Chondrocyte (in vitro differentiated cells): ENCODE data around the gene KCNQ1. TPM values are rescaled to one million over a fixed set of nuclear protein-coding genes. Genes with fewer than 3 reads are reported as not detected.
A peak's percentile ranks its signal among the peaks of the same experiment; 100 is the strongest.

Source experiments
- DNase-seq: peaks from one replicate; pipeline ENCODE4 v3.0.0; 2021; ENCODE audit warnings: mixed read lengths, low spot score
- H3K27ac Mint-ChIP-seq: one replicate; pipeline ENCODE4 v1.8.0; 2021; ENCODE audit warnings: mild to moderate bottlenecking, moderate library complexity, mixed read lengths; ENCODE audit not compliant: unreplicated experiment
- H3K27me3 Mint-ChIP-seq: 2 replicates; pipeline ENCODE4 v1.8.0; 2021; ENCODE audit warnings: low read depth, mixed read lengths
- H3K36me3 Mint-ChIP-seq: 2 replicates; pipeline ENCODE4 v1.8.0; 2021; ENCODE audit warnings: low read depth, mixed read lengths
- H3K4me1 Mint-ChIP-seq: 2 replicates; pipeline ENCODE4 v1.8.0; 2021; ENCODE audit warnings: low read depth, mild to moderate bottlenecking, mixed read lengths
- H3K4me3 Mint-ChIP-seq: one replicate; pipeline ENCODE4 v1.8.0; 2021; ENCODE audit warnings: mild to moderate bottlenecking, moderate library complexity, mixed read lengths; ENCODE audit not compliant: unreplicated experiment
- H3K9me3 Mint-ChIP-seq: 2 replicates; pipeline ENCODE4 v1.8.0; 2021; ENCODE audit warnings: low read depth, mixed read lengths
- CTCF ChIP-seq: fragments of 200-600 bp; sonication (generic); IDR thresholded peaks from 2 replicates; pipeline ENCODE4 v1.5.0; 2021; ENCODE audit warnings: antibody characterized with exemption, mild to moderate bottlenecking, moderate library complexity
- total RNA-seq: library from RNA; stranded (reverse); gene quantifications from 3 replicates; pipeline ENCODE4 v1.2.1, GENCODE V29; 2021

The KCNQ1 gene
- total RNA-seq, 1 donor from 2014 or later, result not detected

GRCh38 chr11:2892967-2893528 lies 448.2 kb downstream of the KCNQ1 start:
- Mint-ChIP-seq H3K36me3 (no peaks in the 10 kb centered on the region), H3K4me3 (peak overlapping the region; percentile 49), H3K27me3 (no peaks in the 10 kb centered on the region), H3K4me1 (peaks cover 16% of the 10 kb centered on the region), H3K27ac (no peak overlapping the region), H3K9me3 (no peaks in the 10 kb centered on the region)
- no peak for TF ChIP-seq CTCF
- DNase-seq, result no peak

- DNase-seq, result no peak
- Mint-ChIP-seq H3K4me3 (no peak overlapping the region), H3K27ac (no peak overlapping the region), H3K9me3 (no peaks in the 10 kb centered on the region), H3K27me3 (no peaks in the 10 kb centered on the region), H3K36me3 (no peaks in the 10 kb centered on the region), H3K4me1 (peaks cover 20% of the 10 kb centered on the region)
- TF ChIP-seq CTCF, result no peak
These were observed 449.1 kb downstream of the KCNQ1 start for GRCh38 chr11:2893935-2894334.

GRCh38 chr11:2896047-2896446 lies 451.2 kb downstream of the KCNQ1 start:
- Mint-ChIP-seq H3K4me3 (no peak overlapping the region), H3K4me1 (peaks cover 33% of the 10 kb centered on the region), H3K36me3 (no peaks in the 10 kb centered on the region), H3K27me3 (no peaks in the 10 kb centered on the region), H3K27ac (no peak overlapping the region), H3K9me3 (no peaks in the 10 kb centered on the region)
- no peak for TF ChIP-seq CTCF
- DNase-seq, result no peak

GRCh38 chr11:2897048-2897447 lies 452.2 kb downstream of the KCNQ1 start:
- peaks cover 30% of the 10 kb centered on the region for H3K4me1 Mint-ChIP-seq
- no peaks in the 10 kb centered on the region for H3K9me3 Mint-ChIP-seq
- no peak overlapping the region for H3K27ac Mint-ChIP-seq
- no peak for DNase-seq
- no peaks in the 10 kb centered on the region for H3K27me3 Mint-ChIP-seq
- H3K4me3 Mint-ChIP-seq, result no peak overlapping the region
- no peak for TF ChIP-seq CTCF
- H3K36me3 Mint-ChIP-seq, result no peaks in the 10 kb centered on the region

GRCh38 chr11:2898366-2899079 lies 453.7 kb downstream of the KCNQ1 start:
- DNase-seq, result no peak
- no peak for TF ChIP-seq CTCF
- no peak overlapping the region for H3K4me3 Mint-ChIP-seq
- H3K4me1 Mint-ChIP-seq, result peaks cover 24% of the 10 kb centered on the region
- H3K27ac Mint-ChIP-seq, result peak overlapping the region; percentile 90
- H3K27me3 Mint-ChIP-seq, result no peaks in the 10 kb centered on the region
- no peaks in the 10 kb centered on the region for H3K9me3 Mint-ChIP-seq
- no peaks in the 10 kb centered on the region for H3K36me3 Mint-ChIP-seq

Other genes starting within 250 kb of the KCNQ1 start
- gene ASCL2, start 174.4 kb upstream of the KCNQ1 start, total RNA-seq, result not detected in 3 replicates
- not detected in 3 replicates for gene C11orf21, start 143.1 kb upstream of the KCNQ1 start, total RNA-seq
- not detected in 3 replicates for gene TSPAN32, start 143.0 kb upstream of the KCNQ1 start, total RNA-seq
- 403 to 442 TPM (median 441 TPM) in 3 replicates for gene CD81, start 67.7 kb upstream of the KCNQ1 start, total RNA-seq
- 44.1 to 55.2 TPM (median 52.2 TPM) in 3 replicates for gene TSSC4, start 44.3 kb upstream of the KCNQ1 start, total RNA-seq
- gene TRPM5, start 494 bp upstream of the KCNQ1 start, total RNA-seq, result not detected in 3 replicates